H9 (cell line): Measurements from ENCODE around the gene CRISP3. TPM values are rescaled to one million over a fixed set of nuclear protein-coding genes. Genes with fewer than 3 reads are reported as not detected.

ENCODE experiments used
- DNase-seq: peaks from one replicate; pipeline ENCODE4 v3.0.0-alpha.2; 2017
- H2AFZ ChIP-seq: one replicate; pipeline ENCODE4 v1.6.1; 2013; ENCODE audit warnings: mild to moderate bottlenecking, low read length, control low read depth, moderate library complexity
- H2AK5ac ChIP-seq: 2 replicates; pipeline ENCODE4 v1.6.1; 2013; ENCODE audit warnings: low read length, control low read depth, mixed read lengths; ENCODE audit not compliant: insufficient read length
- H2BK120ac ChIP-seq: one replicate; pipeline ENCODE4 v1.6.1; 2013; ENCODE audit warnings: low read depth, mild to moderate bottlenecking, low read length, control low read depth, inconsistent platforms; ENCODE audit not compliant: poor library complexity, severe bottlenecking
- H2BK12ac ChIP-seq: 2 replicates; pipeline ENCODE4 v1.6.1; 2013; ENCODE audit warnings: low read length, control low read depth, mixed read lengths, low read depth; ENCODE audit not compliant: insufficient read length
- H2BK15ac ChIP-seq: 2 replicates; pipeline ENCODE4 v1.6.1; 2013; ENCODE audit warnings: low read depth, low read length, control low read depth
- H2BK20ac ChIP-seq: one replicate; pipeline ENCODE4 v1.6.1; 2013; ENCODE audit warnings: low read depth, mild to moderate bottlenecking, low read length, control low read depth, inconsistent platforms; ENCODE audit not compliant: poor library complexity, severe bottlenecking
- H2BK5ac ChIP-seq: 2 replicates; pipeline ENCODE4 v1.6.1; 2013; ENCODE audit warnings: low read length, control low read depth, mixed read lengths; ENCODE audit not compliant: insufficient read length
- H3K14ac ChIP-seq: 2 replicates; pipeline ENCODE4 v1.6.1; 2013; ENCODE audit warnings: low read length, control low read depth; ENCODE audit not compliant: insufficient read depth
- H3K18ac ChIP-seq: 2 replicates; pipeline ENCODE4 v1.6.1; 2013; ENCODE audit warnings: low read depth, mild to moderate bottlenecking, mixed read lengths, low read length, control low read depth; ENCODE audit not compliant: insufficient read length
- H3K23ac ChIP-seq: 2 replicates; pipeline ENCODE4 v1.6.1; 2013; ENCODE audit warnings: low read length, control low read depth, mixed read lengths, low read depth; ENCODE audit not compliant: insufficient read length
- H3K23me2 ChIP-seq: 2 replicates; pipeline ENCODE4 v1.6.1; 2013; ENCODE audit warnings: low read depth, mild to moderate bottlenecking, mixed read lengths, low read length, control low read depth; ENCODE audit not compliant: insufficient read length, poor library complexity, severe bottlenecking
- H3K27ac ChIP-seq: 2 replicates; pipeline ENCODE4 v1.5.1; 2013; ENCODE audit warnings: low read length, control low read depth, mixed read lengths, low read depth; ENCODE audit not compliant: insufficient read length
- H3K27me3 ChIP-seq: 2 replicates; pipeline ENCODE4 v1.6.1; 2013; ENCODE audit warnings: low read length, control low read depth, inconsistent platforms; ENCODE audit not compliant: insufficient read depth
- H3K4ac ChIP-seq: 2 replicates; pipeline ENCODE4 v1.6.1; 2013; ENCODE audit warnings: low read depth, mild to moderate bottlenecking, control low read depth, inconsistent platforms, low read length, moderate library complexity
- H3K4me1 ChIP-seq: 2 replicates; pipeline ENCODE4 v1.6.1; 2013; ENCODE audit warnings: low read length, control low read depth, inconsistent platforms; ENCODE audit not compliant: insufficient read depth
- H3K4me2 ChIP-seq: 2 replicates; pipeline ENCODE4 v1.6.1; 2013; ENCODE audit warnings: low read length, control low read depth, mixed read lengths; ENCODE audit not compliant: insufficient read length, insufficient read depth
- H3K56ac ChIP-seq: 2 replicates; pipeline ENCODE4 v1.6.1; 2013; ENCODE audit warnings: low read depth, mild to moderate bottlenecking, mixed read lengths, low read length, control low read depth; ENCODE audit not compliant: insufficient read length
- H3K79me1 ChIP-seq: 2 replicates; pipeline ENCODE4 v1.6.1; 2013; ENCODE audit warnings: low read depth, mild to moderate bottlenecking, moderate library complexity, low read length, control low read depth, inconsistent platforms; ENCODE audit not compliant: insufficient read depth, poor library complexity, severe bottlenecking
- H3K79me2 ChIP-seq: 2 replicates; pipeline ENCODE4 v1.6.1; 2013; ENCODE audit warnings: low read length, control low read depth, inconsistent platforms; ENCODE audit not compliant: insufficient read depth
- H3K9ac ChIP-seq: 2 replicates; pipeline ENCODE4 v1.6.1; 2013; ENCODE audit warnings: low read length, control low read depth, mixed read lengths; ENCODE audit not compliant: insufficient read length; ENCODE audit errors: extremely low read depth
- H3K9me3 ChIP-seq: one replicate; pipeline ENCODE4 v1.6.1; 2013; ENCODE audit warnings: low read depth, low read length, inconsistent platforms; ENCODE audit not compliant: control insufficient read depth
- H3T11ph ChIP-seq: one replicate; pipeline ENCODE4 v1.6.1; 2013; ENCODE audit warnings: mild to moderate bottlenecking, low read length, control low read depth, inconsistent platforms
- H4K20me1 ChIP-seq: one replicate; pipeline ENCODE4 v1.6.1; 2013; ENCODE audit not compliant: control insufficient read depth, insufficient read length, insufficient read depth
- H4K5ac ChIP-seq: 2 replicates; pipeline ENCODE4 v1.6.1; 2013; ENCODE audit warnings: low read depth, mild to moderate bottlenecking, mixed read lengths, low read length, control low read depth; ENCODE audit not compliant: insufficient read length
- H4K8ac ChIP-seq: replicated peaks from 2 replicates; pipeline ENCODE4 v1.6.1; 2013; ENCODE audit warnings: low read length, control low read depth, mixed read lengths, low read depth; ENCODE audit not compliant: insufficient read length
- H4K91ac ChIP-seq: 2 replicates; pipeline ENCODE4 v1.6.1; 2013; ENCODE audit warnings: low read depth, mild to moderate bottlenecking, moderate library complexity, mixed read lengths, low read length, control low read depth; ENCODE audit not compliant: insufficient read length
- H3K27ac Mint-ChIP-seq, 3 experiments: 2 replicates in 2 of 3; 3 replicates in 1 of 3; pipeline ENCODE4 v1.8.0; 2020 to 2021; ENCODE audit warnings: mixed read lengths in 3 of 3, mild to moderate bottlenecking in 1 of 3, moderate library complexity in 1 of 3
- H3K27me3 Mint-ChIP-seq: 2 replicates; pipeline ENCODE4 v1.8.0; 2021; ENCODE audit warnings: low read depth, mild to moderate bottlenecking, moderate library complexity, mixed read lengths
- H3K36me3 Mint-ChIP-seq, 3 experiments: 2 replicates in 2 of 3; 3 replicates in 1 of 3; pipeline ENCODE4 v1.8.0; 2020 to 2021; ENCODE audit warnings: low read depth in 3 of 3, mixed read lengths in 3 of 3; ENCODE audit not compliant: insufficient read depth in 1 of 3
- H3K4me1 Mint-ChIP-seq, 2 experiments: 2 replicates each; pipeline ENCODE4 v1.8.0; 2020; ENCODE audit warnings: mixed read lengths in 2 of 2
- H3K4me3 Mint-ChIP-seq, 2 experiments: 2 replicates in 1 of 2; 3 replicates in 1 of 2; pipeline ENCODE4 v1.8.0; 2020 to 2021; ENCODE audit warnings: mild to moderate bottlenecking in 2 of 2, mixed read lengths in 2 of 2, moderate library complexity in 1 of 2
- H3K9me3 Mint-ChIP-seq, 2 experiments: 2 replicates in 1 of 2; 3 replicates in 1 of 2; pipeline ENCODE4 v1.8.0; 2020; ENCODE audit warnings: mild to moderate bottlenecking in 2 of 2, mixed read lengths in 2 of 2, moderate library complexity in 1 of 2
- CTCF ChIP-seq: fragments of 200-600 bp; sonication (generic); conservative IDR thresholded peaks from 3 replicates; pipeline ENCODE4 v1.8.0; 2021; ENCODE audit warnings: antibody characterized with exemption, mild to moderate bottlenecking
- WGBS: extraction: QIAGEN DNeasy Blood & Tissue Kit; methylation state at CpG from one replicate; pipeline ENCODE4 v1.1.7; 2013; ENCODE audit warnings: missing lambda C conversion rate, low lambda C conversion rate, mixed read lengths; ENCODE audit not compliant: insufficient read length; ENCODE audit errors: extremely low coverage; 5-methylcytosine and 5-hydroxymethylcytosine counted together
- total RNA-seq: library from RNA; stranded (reverse); gene quantifications from 2 replicates; pipeline ENCODE4 v1.2.1, GENCODE V29; 2021

The CRISP3 gene
- total RNA-seq, 1 experiment from 2014 or later: not detected

- no peak overlapping the region for H4K91ac ChIP-seq
- no peak overlapping the region for H3K4ac ChIP-seq
- no peaks in the 10 kb centered on the region for H3K27me3 Mint-ChIP-seq
- H3K27ac Mint-ChIP-seq: no peak overlapping the region
- peaks cover 3 to 7% (median 5%) of the 10 kb centered on the region in 3 experiments; a peak in 5 of 7 replicates for H3K36me3 Mint-ChIP-seq
- WGBS: no CpG with 5 or more reads among the region's 1 CpG
- no peaks in the 10 kb centered on the region for H3K79me2 ChIP-seq
- H3K23me2 ChIP-seq: no peaks in the 10 kb centered on the region
- no peaks in the 10 kb centered on the region for H3K4me1 ChIP-seq
- DNase-seq: no peak
- H3K27ac ChIP-seq: no peak overlapping the region
- no peak overlapping the region for H3K4me2 ChIP-seq
- H3K4me3 Mint-ChIP-seq: no peak overlapping the region
- no peak overlapping the region for H4K8ac ChIP-seq
- no peak overlapping the region for H2BK20ac ChIP-seq
- H2BK120ac ChIP-seq: no peak overlapping the region
- no peaks in the 10 kb centered on the region for H3K9me3 ChIP-seq
- H2AK5ac ChIP-seq: no peak overlapping the region
- no peak overlapping the region for H3K23ac ChIP-seq
- no peaks in the 10 kb centered on the region for H4K20me1 ChIP-seq
- H3K56ac ChIP-seq: no peak overlapping the region
- no peak overlapping the region for H4K5ac ChIP-seq
- H3K9ac ChIP-seq: no peak overlapping the region
- H3K4me1 Mint-ChIP-seq: no peaks in the 10 kb centered on the region
- H2BK12ac ChIP-seq: no peak overlapping the region
- H2AFZ ChIP-seq: no peak overlapping the region
- no peak for TF ChIP-seq CTCF
- no peaks in the 10 kb centered on the region for H3K79me1 ChIP-seq
- no peak overlapping the region for H2BK15ac ChIP-seq
- no peak overlapping the region for H3T11ph ChIP-seq
- H3K14ac ChIP-seq: no peak overlapping the region
- peaks cover 6 to 8% of the 10 kb centered on the region in 2 experiments for H3K9me3 Mint-ChIP-seq
- no peak overlapping the region for H2BK5ac ChIP-seq
- no peaks in the 10 kb centered on the region for H3K27me3 ChIP-seq
- H3K18ac ChIP-seq: no peak overlapping the region
These were observed 32.3 kb upstream of the CRISP3 start for GRCh38 chr6:49776444-49776843.
